SK-N-SH (cell line): ENCODE results near the gene CDCA8. TPM values are rescaled to one million over a fixed set of nuclear protein-coding genes. Genes with fewer than 3 reads are reported as not detected.

ENCODE experiments used
- CTCF ChIA-PET: fragments of 300-600, 350-600 bp; formaldehyde crosslinking; extraction: SDS; loops from one replicate; lab custom pipeline; 2021; lab: Yijun Ruan, JAX
- POLR2A ChIA-PET: fragments of 350-600 bp; sonication (Branson Sonifier 250); formaldehyde crosslinking; extraction: SDS; loops from one replicate; lab custom pipeline; 2020; ENCODE audit warnings: antibody characterized with exemption, inconsistent platforms; lab: Yijun Ruan, JAX
- DNase-seq: peaks from one replicate; pipeline ENCODE4 v3.0.0; 2012
- H2AFZ ChIP-seq: fragments of 200-600 bp; sonication (generic); 2 replicates; pipeline ENCODE4 v1.8.1; 2016; ENCODE audit warnings: antibody characterized with exemption, mild to moderate bottlenecking, low read depth
- H3F3A ChIP-seq: fragments of 200-600 bp; sonication (generic); replicated peaks from 2 replicates; pipeline ENCODE3; 2016; ENCODE audit warnings: antibody characterized with exemption, mild to moderate bottlenecking; ENCODE audit not compliant: insufficient read depth
- H3K27ac ChIP-seq, 2 experiments: fragments of 200-500 bp in 1 of 2; fragments of 200-600 bp in 1 of 2; sonication (Bioruptor generic) in 1 of 2; sonication (generic), shearing (Covaris generic) in 1 of 2; 2 replicates each; pipeline versions ENCODE4 v1.5.1 to v1.6.1; 2014 to 2016; ENCODE audit warnings: low read depth in 2 of 2, inconsistent platforms in 1 of 2, low read length in 1 of 2, mild to moderate bottlenecking in 1 of 2, mixed read lengths in 1 of 2
- H3K27me3 ChIP-seq: fragments of 200-600 bp; sonication (generic), shearing (Covaris generic); 2 replicates; pipeline ENCODE4 v1.6.1; 2016; ENCODE audit warnings: mixed run types; ENCODE audit not compliant: insufficient read depth
- H3K36me3 ChIP-seq, 2 experiments: fragments of 200-500 bp in 1 of 2; fragments of 200-600 bp in 1 of 2; sonication (Bioruptor generic) in 1 of 2; sonication (generic) in 1 of 2; replicated peaks in 1 of 2; 2 replicates each; pipeline versions ENCODE3 to v1.5.1; 2014 to 2016; ENCODE audit warnings: low read length in 1 of 2, mild to moderate bottlenecking in 1 of 2; ENCODE audit not compliant: insufficient read depth in 2 of 2, control insufficient read depth in 1 of 2
- H3K4me1 ChIP-seq, 2 experiments: fragments of 200-500 bp in 1 of 2; fragments of 200-600 bp in 1 of 2; sonication (Bioruptor generic) in 1 of 2; sonication (generic), shearing (Covaris generic) in 1 of 2; 2 replicates each; pipeline versions ENCODE4 v1.5.1 to v1.6.1; 2014 to 2016; ENCODE audit warnings: low read depth in 1 of 2, low read length in 1 of 2, mixed run types in 1 of 2; ENCODE audit not compliant: insufficient read depth in 2 of 2, control insufficient read depth in 1 of 2
- H3K4me2 ChIP-seq: fragments of 200-600 bp; sonication (generic), shearing (Covaris generic); 2 replicates; pipeline ENCODE4 v1.6.1; 2017; ENCODE audit warnings: mixed run types
- H3K4me3 ChIP-seq, 2 experiments: fragments of 200-500 bp in 1 of 2; fragments of 200-600 bp in 1 of 2; sonication (Bioruptor generic) in 1 of 2; sonication (generic), shearing (Covaris generic) in 1 of 2; 2 replicates each; pipeline versions ENCODE4 v1.5.1 to v1.8.1; 2014 to 2016; ENCODE audit warnings: low read depth in 2 of 2, inconsistent platforms in 1 of 2, low read length in 1 of 2, mild to moderate bottlenecking in 1 of 2, mixed read lengths in 1 of 2, moderate library complexity in 1 of 2
- H3K79me2 ChIP-seq: fragments of 200-600 bp; sonication (generic); 2 replicates; pipeline ENCODE4 v1.8.1; 2017; ENCODE audit warnings: mild to moderate bottlenecking; ENCODE audit not compliant: insufficient read depth
- H3K9ac ChIP-seq: fragments of 200-600 bp; sonication (generic); 2 replicates; pipeline ENCODE4 v1.6.1; 2017; ENCODE audit warnings: mixed run types
- H3K9me2 ChIP-seq: fragments of 200-600 bp; sonication (generic); 2 replicates; pipeline ENCODE4 v1.6.1; 2017; ENCODE audit warnings: mixed run types
- H3K9me3 ChIP-seq: fragments of 200-600 bp; sonication (generic); 2 replicates; pipeline ENCODE4 v1.6.1; 2017; ENCODE audit warnings: mixed run types, mild to moderate bottlenecking, moderate library complexity
- H4K20me1 ChIP-seq: fragments of 200-600 bp; sonication (generic); 2 replicates; pipeline ENCODE4 v1.6.1; 2017; ENCODE audit warnings: mild to moderate bottlenecking, mixed run types; ENCODE audit not compliant: insufficient read depth
- EZH2phosphoT487 ChIP-seq: fragments of 200-600 bp; sonication (generic); IDR thresholded peaks from 2 replicates; pipeline ENCODE4 v1.6.1; 2017; ENCODE audit warnings: low read depth, mixed run types, mild to moderate bottlenecking, antibody characterized with exemption, moderate library complexity, borderline replicate concordance
- FOXJ3 ChIP-seq: sonication (generic); formaldehyde crosslinking; IDR thresholded peaks from 2 replicates; pipeline ENCODE4 v1.5.1; 2020; ENCODE audit warnings: mild to moderate bottlenecking, missing genetic modification reagents
- FOXM1 ChIP-seq: IDR thresholded peaks from 2 replicates; pipeline ENCODE4 v1.4.0; 2012; ENCODE audit warnings: low read depth, mild to moderate bottlenecking
- GATA2 ChIP-seq: sonication (generic); formaldehyde crosslinking; IDR thresholded peaks from 2 replicates; pipeline ENCODE4 v1.5.0; 2020; ENCODE audit warnings: mild to moderate bottlenecking, missing genetic modification reagents
- IRF3 ChIP-seq: fragments of 150-350 bp; IDR thresholded peaks from 2 replicates; pipeline ENCODE4 v1.6.1; 2016; ENCODE audit warnings: mild to moderate bottlenecking, low read depth, low read length
- MEF2A ChIP-seq: IDR thresholded peaks from 2 replicates; pipeline ENCODE4 v1.4.0; 2012; ENCODE audit warnings: low read depth, borderline replicate concordance
- NRF1 ChIP-seq: IDR thresholded peaks from 2 replicates; pipeline ENCODE4 v1.6.1; 2012; ENCODE audit warnings: low read depth, mild to moderate bottlenecking, low read length
- POLR2AphosphoS5 ChIP-seq: IDR thresholded peaks from 2 replicates; pipeline ENCODE4 v1.6.1; 2012; ENCODE audit warnings: low read depth, low read length
- RFX5 ChIP-seq: IDR thresholded peaks from 2 replicates; pipeline ENCODE4 v1.6.1; 2012; ENCODE audit warnings: mild to moderate bottlenecking, improper control_type of control experiment, low read length
- TAF1 ChIP-seq: IDR thresholded peaks from 2 replicates; pipeline ENCODE4 v1.6.1; 2012; ENCODE audit warnings: low read depth, mild to moderate bottlenecking, low read length, moderate library complexity, borderline replicate concordance
- TCF12 ChIP-seq: IDR thresholded peaks from 2 replicates; pipeline ENCODE4 v1.4.0; 2012
- ZBTB33 ChIP-seq: IDR thresholded peaks from 2 replicates; pipeline ENCODE4 v1.4.0; 2012; ENCODE audit warnings: low read depth, borderline replicate concordance
- WGBS: methylation state at CpG from one replicate; pipeline ENCODE4 v1.1.6; 2017; ENCODE audit warnings: low lambda C conversion rate; 5-methylcytosine and 5-hydroxymethylcytosine counted together
- polyA plus RNA-seq, 3 experiments: library from polyadenylated mRNA; depleted of rRNA; stranded (reverse); fragments of >200 nt; gene quantifications; 2 replicates each; pipeline ENCODE4 v1.2.3, GENCODE V29; 2012

CDCA8 gene
- polyA plus RNA-seq, 1 of the 3 experiments (the other 2 are of a cell fraction): 22.9 TPM

GRCh38 chr1:37692078-37692833 lies at the start of gene CDCA8 (continued):
- TF ChIP-seq ZBTB33: no peak
- TF ChIP-seq MEF2A: no peak
- TF ChIP-seq NRF1: no peak
- TF ChIP-seq TAF1: peak; percentile 78
- TF ChIP-seq EZH2phosphoT487: no peak
- peak; percentile 80 for TF ChIP-seq FOXM1
- peak; percentile 80; the same call in 1 of the 2 replicates for TF ChIP-seq POLR2AphosphoS5
- TF ChIP-seq FOXJ3 (CRISPR knock-in tag): no peak
- no peak for TF ChIP-seq TCF12
- peak; percentile 57; the same call in 1 of the 2 replicates for TF ChIP-seq RFX5
- no peak for TF ChIP-seq GATA2 (CRISPR knock-in tag)
- TF ChIP-seq IRF3: peak; percentile 31; the same call in 1 of the 2 replicates

GRCh38 chr1:37647281-37647680 lies 45.0 kb upstream of the CDCA8 start:
- 69% methylated on average over 7 of the region's 7 CpGs for whole genome bisulfite sequencing
- H3F3A ChIP-seq: no peaks in the 10 kb centered on the region
- H3K9me3 ChIP-seq: no peaks in the 10 kb centered on the region
- no peak for TF ChIP-seq FOXJ3 (CRISPR knock-in tag)
- no peak for TF ChIP-seq EZH2phosphoT487
- ChIA-PET CTCF (interaction anchor here (0.7 kb wide), 1 partner anchor 44 kb away, joined by 3 read pairs; no protein-coding TSS in a partner anchor), POLR2A (no interaction called here)
- no peak overlapping the region for H3K27ac ChIP-seq
- 0 out of 2 replicates have a peak, but pooled peaks cover 13% of the 10 kb centered on the region for H3K27me3 ChIP-seq
- H3K9ac ChIP-seq: no peak overlapping the region
- no peak overlapping the region for H3K4me3 ChIP-seq
- H2AFZ ChIP-seq: no peak overlapping the region
- H3K4me1 ChIP-seq: no peaks in the 10 kb centered on the region
- no peaks in the 10 kb centered on the region for H3K36me3 ChIP-seq
- H3K79me2 ChIP-seq: no peaks in the 10 kb centered on the region
- DNase-seq: no peak
- no peak overlapping the region for H3K4me2 ChIP-seq
- no peaks in the 10 kb centered on the region for H4K20me1 ChIP-seq
- no peaks in the 10 kb centered on the region for H3K9me2 ChIP-seq
